NB4 (cell line): ENCODE results near the gene GJC3.

ENCODE experiments used
- CTCF ChIP-seq: IDR thresholded peaks from one replicate; pipeline ENCODE4 v1.5.1; 2012; ENCODE audit warnings: low read depth, low read length
- MYC ChIP-seq: IDR thresholded peaks from 2 replicates; pipeline ENCODE4 v1.6.1; 2011; ENCODE audit warnings: low read depth, low read length
- POLR2A ChIP-seq: IDR thresholded peaks from 2 replicates; pipeline ENCODE4 v1.6.1; 2011; ENCODE audit warnings: mild to moderate bottlenecking; ENCODE audit not compliant: insufficient read length; ENCODE audit errors: extremely low read depth

DNA sequence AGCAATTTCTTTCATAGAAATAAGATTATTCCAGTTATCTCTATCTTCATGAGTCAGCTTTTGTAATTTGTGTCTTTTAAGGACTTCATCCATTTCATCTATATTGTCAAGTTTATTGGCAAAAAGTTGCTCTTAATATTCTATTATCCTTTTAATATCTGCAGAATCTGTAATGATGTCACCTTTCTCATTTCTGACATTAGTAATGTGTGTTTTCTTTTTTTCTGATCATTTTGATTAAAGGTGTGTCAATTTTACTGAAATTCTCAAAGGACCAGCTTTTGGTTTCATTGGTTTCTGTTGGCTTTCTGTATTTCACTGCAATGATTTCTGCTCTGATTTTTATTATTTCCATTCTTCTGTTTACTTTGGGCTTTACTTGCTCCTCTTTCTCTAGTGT lies 34.7 kb downstream of the GJC3 start:
- TF ChIP-seq MYC (no peak), CTCF (no peak), POLR2A (no peak)
